IPS-20b (cell line): ENCODE results near the gene MAN1A1.

ENCODE experiments used
- H3K27ac ChIP-seq: one replicate; pipeline ENCODE4 v1.5.1; 2013; ENCODE audit warnings: low read length
- H3K27me3 ChIP-seq: 2 replicates; pipeline ENCODE4 v1.6.1; 2013; ENCODE audit warnings: mild to moderate bottlenecking, low read length, inconsistent platforms; ENCODE audit not compliant: insufficient read depth
- H3K36me3 ChIP-seq: 2 replicates; pipeline ENCODE4 v1.6.1; 2013; ENCODE audit warnings: low read depth, mild to moderate bottlenecking, inconsistent platforms, low read length, moderate library complexity; ENCODE audit not compliant: insufficient read depth
- H3K4me1 ChIP-seq: 2 replicates; pipeline ENCODE4 v1.6.1; 2013; ENCODE audit warnings: mild to moderate bottlenecking, control low read depth, inconsistent platforms, low read length, moderate library complexity; ENCODE audit not compliant: insufficient read depth
- H3K4me3 ChIP-seq: 2 replicates; pipeline ENCODE4 v1.5.1; 2013; ENCODE audit warnings: mild to moderate bottlenecking, low read length, inconsistent platforms
- H3K9ac ChIP-seq: 2 replicates; pipeline ENCODE4 v1.6.1; 2013; ENCODE audit warnings: low read depth, mild to moderate bottlenecking, inconsistent platforms, low read length, moderate library complexity
- H3K9me3 ChIP-seq: 2 replicates; pipeline ENCODE4 v1.6.1; 2013; ENCODE audit warnings: mild to moderate bottlenecking, low read depth, low read length, inconsistent platforms; ENCODE audit not compliant: insufficient read depth

The MAN1A1 gene

DNA sequence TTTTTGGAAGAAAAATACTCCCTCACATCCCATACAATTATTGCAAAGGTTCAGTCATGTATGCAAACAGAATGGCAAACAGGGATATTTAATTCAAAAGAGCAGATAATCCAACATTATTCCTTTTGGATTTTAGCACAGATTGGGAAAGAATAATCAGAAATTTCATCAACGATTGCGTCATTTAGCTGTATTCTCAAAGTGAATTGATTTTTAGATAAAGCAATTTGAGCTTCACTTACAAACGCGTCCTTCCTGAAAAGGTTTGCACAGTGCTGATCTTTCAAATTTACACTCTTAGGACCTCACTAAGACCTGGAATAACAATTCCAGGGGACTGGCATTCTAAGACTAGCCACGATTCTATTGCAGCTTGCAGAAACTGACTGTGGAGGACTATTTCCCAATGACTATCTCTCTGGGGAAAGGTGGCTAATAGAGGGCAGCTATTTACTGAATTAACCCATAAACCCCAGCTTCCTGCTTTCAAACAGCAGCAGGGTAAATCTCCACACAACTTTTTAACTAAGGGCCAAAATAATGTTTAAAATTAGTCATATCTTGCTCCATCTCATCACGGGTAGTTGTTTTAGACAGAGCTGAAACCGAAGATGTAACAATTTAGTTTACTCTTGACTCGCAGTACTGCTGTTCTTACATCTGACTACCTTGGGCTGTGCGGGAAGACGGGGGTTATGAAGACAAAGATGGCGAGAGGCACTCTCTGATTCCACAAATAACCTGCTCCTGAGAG lies 139.9 kb downstream of the MAN1A1 start:
- no peaks in the 10 kb centered on the region for H3K9me3 ChIP-seq
- no peaks in the 10 kb centered on the region for H3K36me3 ChIP-seq
- H3K4me1 ChIP-seq = no peaks in the 10 kb centered on the region
- no peak overlapping the region for H3K9ac ChIP-seq
- H3K27me3 ChIP-seq = no peaks in the 10 kb centered on the region
- H3K4me3 ChIP-seq = no peak overlapping the region
- H3K27ac ChIP-seq = no peak overlapping the region

DNA sequence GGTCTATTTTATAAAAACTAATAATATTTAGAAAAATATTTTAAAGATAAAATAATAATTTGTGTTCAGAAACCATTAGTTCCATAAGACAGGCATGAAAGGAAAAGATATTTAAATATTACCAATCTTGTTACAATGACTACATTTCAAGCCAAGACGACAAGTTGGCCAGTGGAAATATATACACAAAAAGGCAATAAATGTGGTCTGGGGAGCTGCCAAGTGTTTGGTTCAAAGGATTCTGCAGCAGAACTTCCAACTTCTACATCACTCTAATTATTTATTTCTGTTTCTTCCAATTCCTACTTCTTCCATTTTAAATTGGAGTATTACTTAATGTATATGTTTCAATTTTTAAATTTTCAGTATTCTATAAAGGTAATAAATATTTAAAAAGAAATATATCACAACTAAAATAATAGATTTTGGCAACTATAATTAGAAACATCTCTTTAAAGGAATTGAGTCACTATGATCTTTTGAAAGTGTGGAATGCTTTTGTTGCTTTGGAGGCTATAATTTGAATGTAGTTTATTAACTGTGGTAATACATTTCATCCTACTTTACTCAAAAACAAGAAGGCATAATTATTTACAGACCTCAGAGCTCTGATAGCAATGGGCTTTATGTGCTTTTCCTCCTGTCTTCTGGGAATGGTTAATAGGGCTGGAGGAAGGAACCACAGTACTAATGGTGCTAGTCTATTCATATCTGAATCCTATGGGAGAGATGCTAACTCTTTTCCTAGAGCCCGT lies 141.4 kb downstream of the MAN1A1 start:
- Histone ChIP-seq H3K36me3 (no peaks in the 10 kb centered on the region), H3K4me1 (no peaks in the 10 kb centered on the region), H3K27ac (no peak overlapping the region), H3K27me3 (no peaks in the 10 kb centered on the region), H3K9ac (no peak overlapping the region), H3K9me3 (no peaks in the 10 kb centered on the region), H3K4me3 (no peak overlapping the region)

DNA sequence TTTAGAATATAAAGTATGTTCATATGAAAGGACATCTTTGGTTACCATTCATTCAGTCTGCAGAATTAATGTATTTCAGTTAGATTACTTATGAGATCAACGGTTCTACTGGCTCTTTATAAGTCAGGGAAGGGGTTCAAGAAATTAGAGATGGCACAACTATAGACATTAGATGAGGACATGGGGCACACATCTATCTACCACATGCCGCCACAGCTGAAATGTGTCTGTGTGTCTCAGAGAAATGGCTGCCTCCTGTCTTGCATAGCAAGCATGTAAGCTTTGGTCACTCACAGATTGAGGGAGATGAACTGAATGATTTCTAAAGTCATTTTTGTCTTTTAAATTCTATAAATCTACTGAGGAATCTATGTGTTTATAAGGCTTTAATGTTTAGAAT lies 142.2 kb downstream of the MAN1A1 start:
- Histone ChIP-seq H3K27me3 (no peaks in the 10 kb centered on the region), H3K9me3 (no peaks in the 10 kb centered on the region), H3K27ac (no peak overlapping the region), H3K4me1 (no peaks in the 10 kb centered on the region), H3K9ac (no peak overlapping the region), H3K4me3 (no peak overlapping the region), H3K36me3 (no peaks in the 10 kb centered on the region)

DNA sequence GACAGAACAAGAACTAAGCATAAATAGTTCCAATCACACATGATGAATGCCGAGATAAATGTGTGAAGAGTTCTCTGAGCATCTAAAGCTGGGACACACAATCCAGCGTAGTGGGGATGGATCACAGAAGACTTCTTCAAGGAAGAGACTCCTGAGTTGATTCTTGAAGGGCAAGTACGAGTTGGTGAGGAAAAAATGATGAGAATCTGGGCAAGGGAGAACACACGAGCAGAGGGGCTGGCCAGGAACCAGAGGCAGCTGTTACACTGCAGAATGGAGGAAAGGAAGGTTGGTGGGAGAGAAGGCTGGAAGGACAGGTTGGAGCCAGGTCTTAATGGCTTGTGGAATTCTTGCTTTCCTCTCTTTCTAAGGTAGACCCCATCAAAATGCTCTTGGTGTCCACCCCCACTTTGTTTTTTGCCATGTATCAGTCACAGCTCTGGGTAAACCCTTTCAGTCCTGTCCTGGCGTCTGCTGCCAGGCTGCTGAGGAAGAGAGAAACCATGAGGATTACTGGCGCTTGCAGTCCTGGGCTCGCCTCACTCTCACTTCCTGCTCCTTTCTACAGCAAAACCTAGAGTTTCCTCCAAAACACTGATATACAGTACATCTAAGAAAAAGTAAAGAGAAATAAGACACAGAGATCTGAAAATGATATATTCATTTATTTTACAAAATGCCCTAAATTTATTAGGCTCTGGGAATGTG lies 143.5 kb downstream of the MAN1A1 start:
- H3K27ac ChIP-seq = no peak overlapping the region
- H3K36me3 ChIP-seq = no peaks in the 10 kb centered on the region

DNA sequence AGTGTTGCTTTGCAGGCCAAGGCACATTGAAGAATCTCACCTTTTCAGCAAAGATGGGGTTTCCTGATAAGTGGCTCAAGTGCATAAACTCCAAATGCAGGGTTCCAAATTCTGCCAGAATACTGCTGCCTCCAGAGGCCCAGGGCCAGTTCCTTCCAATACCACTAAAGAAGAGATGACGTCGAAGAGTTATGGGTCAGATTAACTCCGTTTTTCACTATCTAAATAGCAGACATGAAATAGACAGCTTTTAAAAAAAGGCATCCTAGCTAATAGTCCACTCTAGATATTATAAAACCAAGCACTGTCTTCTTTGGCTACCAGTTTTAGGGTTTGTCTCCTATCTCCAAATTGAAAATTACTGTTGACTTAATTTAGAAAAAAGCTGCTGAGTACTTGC lies 144.8 kb downstream of the MAN1A1 start:
- no peaks in the 10 kb centered on the region for H3K36me3 ChIP-seq
- no peaks in the 10 kb centered on the region for H3K9me3 ChIP-seq
- H3K4me1 ChIP-seq = no peaks in the 10 kb centered on the region
- no peak overlapping the region for H3K4me3 ChIP-seq
- H3K9ac ChIP-seq = no peak overlapping the region
- H3K27me3 ChIP-seq = no peaks in the 10 kb centered on the region
- no peak overlapping the region for H3K27ac ChIP-seq

More for the DNA sequence above, 143.5 kb downstream of the MAN1A1 start:
- H3K27me3 ChIP-seq = no peaks in the 10 kb centered on the region
- H3K4me1 ChIP-seq = no peaks in the 10 kb centered on the region
- H3K4me3 ChIP-seq = no peak overlapping the region
- no peak overlapping the region for H3K9ac ChIP-seq
- no peaks in the 10 kb centered on the region for H3K9me3 ChIP-seq

DNA sequence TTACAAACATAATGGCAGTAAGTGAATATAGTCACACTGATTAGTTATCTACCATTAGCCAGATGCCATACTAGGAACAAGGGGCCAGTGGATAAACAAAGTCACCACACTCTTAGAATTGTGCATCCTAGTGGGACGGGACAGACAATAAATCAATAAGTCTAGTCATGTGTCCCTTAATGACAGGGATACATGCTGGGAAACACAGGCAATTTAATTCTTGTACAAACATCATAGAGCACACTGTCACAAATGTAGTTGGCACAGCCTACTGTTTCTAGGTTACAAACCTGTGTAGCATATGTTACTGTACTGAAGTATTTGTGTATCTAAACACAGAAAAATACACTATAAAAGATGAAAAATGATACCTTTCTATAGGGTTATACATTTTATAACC lies 148.1 kb downstream of the MAN1A1 start:
- no peak overlapping the region for H3K9ac ChIP-seq
- H3K4me3 ChIP-seq = no peak overlapping the region
- H3K9me3 ChIP-seq = no peaks in the 10 kb centered on the region
- H3K27ac ChIP-seq = no peak overlapping the region
- H3K4me1 ChIP-seq = no peaks in the 10 kb centered on the region
- no peaks in the 10 kb centered on the region for H3K27me3 ChIP-seq
- no peaks in the 10 kb centered on the region for H3K36me3 ChIP-seq

DNA sequence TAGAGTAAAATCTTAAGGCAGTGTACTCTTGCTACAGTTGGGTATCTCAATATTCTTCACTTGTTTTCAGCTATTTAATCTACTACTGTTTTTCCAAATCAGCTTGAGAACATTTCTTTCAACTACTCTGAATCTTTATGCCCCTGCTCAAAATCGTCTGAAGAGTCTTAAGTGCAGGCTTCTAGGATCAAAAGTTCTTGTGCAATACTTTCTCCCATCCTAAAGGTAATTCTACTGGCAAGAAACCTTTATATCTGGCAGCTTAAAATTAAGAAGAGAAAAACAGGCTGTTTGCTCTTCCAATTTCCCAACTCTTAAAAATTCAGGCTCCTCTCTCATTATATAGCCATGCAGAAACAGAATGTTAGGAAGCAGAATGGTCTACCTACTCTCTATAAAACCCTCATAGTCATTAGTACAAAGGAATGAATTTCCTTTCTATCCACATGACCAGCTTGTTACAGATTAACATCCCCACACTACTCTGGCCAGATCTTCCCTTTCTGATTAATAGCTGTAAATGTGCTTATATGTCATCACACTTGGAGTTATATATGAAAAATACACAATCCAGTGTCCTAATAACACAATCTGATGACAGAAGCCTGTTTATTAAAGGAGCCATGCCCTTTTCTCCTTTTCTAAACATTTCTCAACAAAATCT lies 148.9 kb downstream of the MAN1A1 start:
- Histone ChIP-seq H3K27ac (no peak overlapping the region), H3K4me1 (no peaks in the 10 kb centered on the region), H3K36me3 (no peaks in the 10 kb centered on the region), H3K9me3 (no peaks in the 10 kb centered on the region), H3K27me3 (no peaks in the 10 kb centered on the region), H3K4me3 (no peak overlapping the region), H3K9ac (no peak overlapping the region)

DNA sequence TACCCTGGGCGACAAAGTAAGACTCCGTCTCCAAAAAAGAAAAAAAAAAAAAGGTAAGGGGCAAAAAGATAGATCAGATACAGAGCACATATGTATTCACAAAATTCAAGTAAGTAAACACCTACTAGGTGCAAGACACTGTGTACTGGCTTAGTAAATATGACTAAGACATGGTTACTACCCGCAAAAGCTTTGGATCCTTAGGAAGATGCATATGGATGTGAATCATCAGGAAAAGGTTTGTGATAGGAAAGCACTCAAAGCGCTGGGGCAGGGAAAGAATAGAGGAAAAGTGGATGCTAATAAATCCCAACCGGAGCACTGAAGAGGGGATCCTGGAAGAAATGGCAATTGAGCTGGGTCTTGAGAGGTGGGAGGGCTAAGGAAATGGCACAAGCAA lies 152.3 kb downstream of the MAN1A1 start:
- H3K9me3 ChIP-seq = no peaks in the 10 kb centered on the region
- H3K27ac ChIP-seq = no peak overlapping the region
- no peaks in the 10 kb centered on the region for H3K27me3 ChIP-seq
- H3K4me3 ChIP-seq = no peak overlapping the region
- no peaks in the 10 kb centered on the region for H3K36me3 ChIP-seq
- no peak overlapping the region; the same call in 1 of the 2 replicates for H3K9ac ChIP-seq
- no peaks in the 10 kb centered on the region for H3K4me1 ChIP-seq

DNA sequence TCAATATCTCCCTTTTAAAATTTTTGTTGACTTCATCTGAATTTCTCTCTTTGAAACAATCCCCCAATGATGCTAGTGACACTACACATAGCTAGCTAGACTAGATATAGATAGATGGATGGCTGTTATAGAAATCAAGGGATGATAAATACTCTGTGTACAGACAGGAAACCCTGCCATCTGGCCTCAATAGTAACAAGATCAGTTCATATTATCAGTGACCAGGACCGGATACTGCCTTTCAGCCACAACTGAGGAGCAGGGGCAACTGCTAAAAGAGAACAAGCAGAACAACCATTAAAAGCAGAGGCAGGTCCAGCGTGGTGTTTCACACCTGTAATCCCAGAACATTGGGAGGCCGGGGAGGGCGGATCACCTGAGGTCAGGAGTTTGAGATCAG lies 152.8 kb downstream of the MAN1A1 start:
- H3K9me3 ChIP-seq = no peaks in the 10 kb centered on the region

DNA sequence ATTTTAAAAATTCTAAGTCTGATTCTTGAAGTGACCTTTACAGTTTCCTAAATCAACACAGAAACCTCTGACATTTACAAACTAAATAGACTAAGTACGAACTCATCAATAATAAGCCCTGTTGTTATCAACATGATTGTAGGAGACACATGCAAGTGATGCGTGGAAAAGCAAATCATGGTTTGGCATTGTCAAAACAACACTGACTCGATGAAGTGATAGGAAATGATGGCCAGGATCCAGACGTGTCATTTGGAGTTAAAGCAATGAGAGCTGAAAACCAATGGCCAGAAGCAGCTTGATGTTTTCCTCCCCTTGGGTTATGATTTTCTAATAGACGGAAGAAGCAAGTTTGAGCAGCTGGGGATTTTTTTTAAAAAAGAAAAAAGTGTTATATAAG lies 153.7 kb downstream of the MAN1A1 start:
- Histone ChIP-seq H3K9ac (no peak overlapping the region), H3K4me1 (no peaks in the 10 kb centered on the region), H3K36me3 (no peaks in the 10 kb centered on the region), H3K27ac (no peak overlapping the region), H3K4me3 (no peak overlapping the region), H3K27me3 (no peaks in the 10 kb centered on the region), H3K9me3 (no peaks in the 10 kb centered on the region)

More for the DNA sequence above, 152.8 kb downstream of the MAN1A1 start:
- Histone ChIP-seq H3K4me1 (no peaks in the 10 kb centered on the region), H3K9ac (no peak overlapping the region), H3K36me3 (no peaks in the 10 kb centered on the region), H3K27me3 (no peaks in the 10 kb centered on the region), H3K27ac (no peak overlapping the region), H3K4me3 (no peak overlapping the region)

DNA sequence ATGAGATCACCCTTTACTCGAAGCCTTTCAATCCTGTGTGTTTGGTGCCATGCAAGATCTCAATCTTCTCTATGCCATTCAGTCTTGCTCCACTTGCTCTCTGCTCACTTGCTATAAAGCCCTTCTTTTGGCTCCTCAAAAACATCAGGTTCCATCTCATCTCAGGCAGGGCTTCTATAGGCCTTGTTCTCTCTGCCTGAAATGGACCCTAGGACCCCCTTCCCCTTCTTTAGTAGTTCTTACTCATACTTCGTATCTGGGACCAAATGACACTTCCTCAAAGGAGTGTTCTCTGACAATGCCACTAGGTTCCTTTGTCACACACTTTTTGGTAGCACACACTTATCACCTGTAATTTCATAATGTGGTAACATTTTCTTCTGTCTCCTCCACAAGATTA lies 154.4 kb downstream of the MAN1A1 start:
- H3K36me3 ChIP-seq = no peaks in the 10 kb centered on the region
- no peaks in the 10 kb centered on the region for H3K9me3 ChIP-seq
- no peak overlapping the region for H3K4me3 ChIP-seq
- no peaks in the 10 kb centered on the region for H3K4me1 ChIP-seq
- H3K9ac ChIP-seq = no peak overlapping the region
- H3K27ac ChIP-seq = no peak overlapping the region
- no peaks in the 10 kb centered on the region for H3K27me3 ChIP-seq
